Stimulated activated CD8-positive, alpha-beta memory T cell treated with anti-CD3 and anti-CD28 coated beads, Interleukin-12 subunit alpha, Interleukin-12 subunit beta, amount 100 ng/mL, for 4 hours (primary cell): ENCODE results near the gene AGFG2.
A peak's percentile ranks its signal among the peaks of the same experiment; 100 is the strongest.
"Not testable (repeated sequence)": the region's sequence is repeated elsewhere in the genome, so short reads cannot be mapped to it uniquely, and the experiment has no call there.

Source experiments
- DNase-seq: peaks from one replicate; pipeline ENCODE4 v3.0.0-alpha.2; 2020; ENCODE audit warnings: low read depth

Gene AGFG2, protein sequence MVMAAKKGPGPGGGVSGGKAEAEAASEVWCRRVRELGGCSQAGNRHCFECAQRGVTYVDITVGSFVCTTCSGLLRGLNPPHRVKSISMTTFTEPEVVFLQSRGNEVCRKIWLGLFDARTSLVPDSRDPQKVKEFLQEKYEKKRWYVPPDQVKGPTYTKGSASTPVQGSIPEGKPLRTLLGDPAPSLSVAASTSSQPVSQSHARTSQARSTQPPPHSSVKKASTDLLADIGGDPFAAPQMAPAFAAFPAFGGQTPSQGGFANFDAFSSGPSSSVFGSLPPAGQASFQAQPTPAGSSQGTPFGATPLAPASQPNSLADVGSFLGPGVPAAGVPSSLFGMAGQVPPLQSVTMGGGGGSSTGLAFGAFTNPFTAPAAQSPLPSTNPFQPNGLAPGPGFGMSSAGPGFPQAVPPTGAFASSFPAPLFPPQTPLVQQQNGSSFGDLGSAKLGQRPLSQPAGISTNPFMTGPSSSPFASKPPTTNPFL

DNA sequence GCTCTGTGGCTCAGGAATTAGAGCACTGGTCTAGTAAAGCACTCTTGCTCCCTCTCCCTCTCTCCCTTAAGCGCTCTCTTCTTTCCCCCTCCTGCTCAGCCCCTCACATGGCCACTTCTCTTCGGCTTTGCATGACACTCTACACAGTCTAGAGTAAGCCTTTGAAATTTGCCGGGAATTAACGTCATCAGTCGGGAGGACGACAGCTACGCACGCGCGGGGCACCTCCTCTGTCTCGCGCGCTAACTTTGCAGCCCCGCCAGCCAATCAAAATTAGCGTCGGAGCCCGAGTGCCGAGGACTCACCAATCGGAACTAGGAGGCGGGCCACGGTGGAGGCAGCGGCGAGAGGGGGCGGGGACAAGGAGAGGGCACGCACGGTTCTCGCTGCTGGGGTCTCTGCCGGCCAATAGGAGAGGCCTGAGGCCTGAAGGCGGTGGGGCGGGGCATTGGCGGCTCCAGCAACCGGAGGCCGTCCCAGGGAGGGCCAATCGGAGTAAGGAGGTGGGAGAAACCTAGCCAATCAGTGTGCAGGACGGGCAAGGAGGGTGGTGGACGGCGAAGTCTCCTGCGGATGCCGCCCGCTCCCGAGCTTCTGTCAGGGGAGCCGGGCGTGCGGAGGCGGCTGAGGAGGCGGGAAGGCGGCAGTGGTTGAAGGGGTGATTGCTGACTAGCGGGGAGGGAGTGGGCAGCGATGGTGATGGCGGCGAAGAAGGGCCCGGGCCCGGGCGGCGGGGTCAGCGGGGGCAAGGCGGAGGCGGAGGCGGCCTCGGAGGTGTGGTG, at the start of gene AGFG2:
TSS of gene AGFG2 (plus strand) at position 550 of the 782 bp plus-strand sequence. CDS start at position 694, 144 bp downstream.
- DNase-seq, result peak; percentile 100

DNA sequence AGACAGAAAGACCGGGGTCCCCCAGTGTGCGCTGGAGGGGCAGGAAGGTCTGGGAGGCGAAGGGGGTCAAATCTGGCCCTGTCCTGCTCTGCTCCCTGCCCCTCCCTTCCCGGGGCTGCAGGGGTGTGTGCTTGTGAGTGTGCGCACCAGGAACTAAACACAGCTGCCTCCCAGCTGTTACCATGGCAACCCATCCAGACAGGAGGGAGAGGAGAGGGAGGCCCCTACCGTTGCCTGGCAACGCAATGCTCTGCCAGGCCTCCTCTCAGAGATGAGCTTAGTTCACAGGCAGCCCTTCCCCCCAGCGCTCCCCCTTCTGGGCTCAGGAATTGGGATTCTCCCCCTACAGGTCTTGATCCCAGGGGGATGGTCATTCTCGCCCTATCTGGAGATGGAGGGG, 49.2 kb upstream of the AGFG2 start:
- DNase-seq, result no peak

DNA sequence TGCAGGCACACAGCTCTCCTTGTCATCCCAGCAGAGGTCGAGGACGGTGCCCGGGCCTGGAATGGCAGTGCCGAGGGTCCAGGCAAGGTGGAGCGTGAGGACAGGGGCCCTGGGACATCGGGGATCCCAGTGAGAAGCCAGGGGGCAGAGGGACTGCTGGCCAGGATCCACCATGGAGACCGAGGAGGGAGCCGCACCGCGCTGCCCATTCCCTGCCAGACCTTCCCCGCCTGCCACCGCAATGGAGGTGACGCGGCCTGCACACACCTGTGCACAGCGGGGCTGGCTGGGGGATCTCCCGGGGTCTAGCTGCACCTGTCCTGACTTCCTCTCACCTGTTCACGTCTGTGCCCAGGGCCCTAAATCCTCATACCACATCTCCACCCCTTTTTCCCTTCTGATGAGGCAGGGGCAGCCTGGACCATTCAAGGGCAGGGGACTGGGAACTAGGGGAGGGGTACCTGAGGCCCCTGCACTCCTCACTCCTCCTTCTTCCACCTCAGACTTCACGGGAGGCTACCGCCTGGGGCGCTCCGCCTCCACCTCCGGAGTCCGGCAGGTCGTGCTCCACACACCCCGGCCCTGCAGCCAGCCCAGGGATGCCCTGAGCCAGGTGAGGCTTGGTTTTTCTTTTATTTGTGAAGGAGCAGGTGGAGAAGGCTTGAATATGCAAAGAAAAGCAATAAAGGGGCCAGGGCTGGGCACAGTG, 48.4 kb upstream of the AGFG2 start:
- no peak for DNase-seq

DNA sequence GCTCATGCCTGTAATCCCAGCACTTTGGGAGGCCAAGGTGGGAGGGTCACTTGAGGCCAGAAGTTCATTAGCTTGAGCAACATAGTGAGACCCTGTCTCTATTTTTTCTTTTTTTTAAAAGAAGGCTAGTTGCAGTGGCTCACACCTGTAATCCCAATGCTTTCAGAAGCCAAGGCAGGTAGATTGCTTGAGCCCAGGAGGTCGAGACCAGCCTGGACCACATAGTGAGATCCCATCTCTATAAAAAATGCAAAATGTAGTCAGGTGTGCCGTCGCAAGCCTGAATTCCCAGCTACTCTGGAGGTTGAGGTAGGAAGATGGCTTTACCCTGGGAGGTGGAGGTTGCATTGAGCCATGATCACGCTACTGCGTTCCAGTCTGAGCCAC, 47.8 kb upstream of the AGFG2 start:
- DNase-seq, result no peak

DNA sequence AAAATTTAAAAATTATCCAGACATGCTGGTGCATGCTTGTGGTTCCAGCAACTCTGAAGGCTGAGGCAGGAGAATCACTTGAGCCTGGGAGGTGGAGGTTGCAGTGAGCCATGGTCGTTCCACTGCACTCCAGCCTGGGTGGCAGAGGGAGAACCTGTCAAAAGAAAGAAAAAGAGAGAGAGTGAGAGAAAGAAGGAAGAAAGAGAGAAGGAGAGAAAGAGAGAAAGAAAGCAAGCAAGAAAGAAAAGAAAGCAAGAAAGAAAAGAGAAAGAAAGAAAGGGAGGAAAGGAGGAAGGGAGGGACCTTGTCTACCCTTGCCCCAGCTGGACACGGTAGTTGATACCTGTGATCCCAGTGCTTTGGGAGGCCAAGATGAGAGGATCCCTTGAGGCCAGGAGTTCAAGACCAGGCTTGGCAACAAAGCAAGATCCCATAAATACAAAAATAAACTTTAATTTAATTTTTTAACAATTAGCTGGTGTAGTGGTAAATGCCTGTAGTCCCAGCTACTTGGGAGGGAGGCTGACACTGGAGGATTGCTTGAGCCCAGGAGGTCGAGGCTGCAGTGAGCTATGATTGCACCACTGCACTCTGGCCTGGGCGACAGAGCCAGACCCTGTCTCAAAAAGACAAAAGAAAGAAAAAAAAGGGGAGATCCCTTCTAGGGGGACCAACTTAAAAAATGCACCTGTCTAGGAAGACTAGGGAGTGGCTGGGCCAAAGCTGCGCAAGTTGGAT, 46.1 kb upstream of the AGFG2 start:
- DNase-seq, result no peak

DNA sequence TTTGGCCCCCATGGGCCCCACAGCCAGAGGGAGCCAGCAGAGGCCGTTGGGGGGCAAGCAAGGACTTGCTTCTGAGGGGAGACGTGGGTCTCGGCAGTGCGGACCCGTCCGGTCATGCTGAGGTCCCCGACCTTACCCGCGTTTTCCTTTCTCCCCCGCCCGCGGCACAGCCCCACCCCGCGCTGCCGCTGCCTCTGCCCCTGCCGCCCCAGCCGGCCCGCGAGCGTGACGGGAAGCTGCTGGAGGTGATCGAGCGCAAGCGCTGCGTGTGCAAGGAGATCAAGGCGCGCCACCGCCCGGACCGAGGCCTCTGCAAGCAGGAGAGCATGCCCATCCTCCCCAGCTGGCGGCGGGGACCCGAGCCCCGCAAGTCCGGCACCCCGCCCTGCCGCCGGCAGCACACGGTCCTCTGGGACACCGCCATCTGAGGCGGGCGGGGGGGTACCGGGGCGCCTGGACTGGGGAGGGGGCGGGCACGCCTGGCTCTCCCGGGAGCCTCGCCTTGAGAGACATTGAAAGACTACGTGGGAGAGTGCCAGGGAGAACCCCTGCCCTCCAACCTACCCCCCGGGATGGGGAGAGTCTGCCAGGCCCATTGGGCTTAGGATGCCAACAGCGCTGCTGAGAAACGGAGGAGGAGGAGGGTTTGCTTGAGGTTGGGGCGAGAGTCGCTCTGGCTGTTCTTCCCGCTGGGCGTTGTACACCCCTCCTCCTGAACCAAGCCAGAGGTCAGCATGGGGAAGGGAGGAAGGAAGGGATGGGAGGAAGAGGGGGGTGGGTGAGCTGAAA, 45.3 kb upstream of the AGFG2 start:
- peak; percentile 27 for DNase-seq

DNA sequence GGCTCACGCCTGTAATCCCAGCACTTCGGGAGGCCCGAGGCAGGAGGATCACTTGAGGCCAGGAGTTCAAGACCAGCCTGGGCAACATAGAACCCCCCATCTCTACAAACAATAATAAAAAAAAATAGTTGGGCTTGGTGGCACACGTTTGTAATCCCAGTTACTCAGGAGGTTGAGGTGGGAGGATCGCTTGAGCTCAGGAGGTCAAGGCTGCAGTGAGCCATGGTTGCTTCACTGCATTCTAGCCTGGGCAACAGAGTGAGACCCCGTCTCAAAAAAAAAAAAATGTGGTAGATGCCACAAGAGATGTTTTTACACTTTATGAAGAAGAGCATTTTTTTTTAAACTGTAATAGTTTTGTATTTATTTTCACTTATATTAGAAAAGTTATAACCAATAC, 42.5 kb upstream of the AGFG2 start:
- DNase-seq, result no peak

DNA sequence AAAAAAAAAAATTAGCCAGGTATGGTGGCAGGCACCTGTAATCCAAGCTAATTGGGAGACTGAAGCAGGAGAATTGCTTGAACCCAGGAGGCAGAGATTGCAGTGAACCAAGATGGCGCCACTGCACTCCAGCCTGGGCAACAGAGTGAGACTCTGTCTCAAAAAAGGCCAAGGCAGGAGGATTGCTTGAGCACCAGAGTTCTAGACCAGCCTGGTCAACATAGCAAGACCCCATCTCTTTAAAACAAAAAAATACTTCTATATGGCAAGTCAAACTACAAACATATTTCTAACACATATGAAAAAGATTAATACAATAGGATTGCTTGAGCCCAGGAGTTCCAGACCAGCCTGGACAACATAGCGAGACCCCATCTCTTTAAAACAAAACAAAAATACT, 38.3 kb upstream of the AGFG2 start:
- not testable (repeated sequence) for DNase-seq

DNA sequence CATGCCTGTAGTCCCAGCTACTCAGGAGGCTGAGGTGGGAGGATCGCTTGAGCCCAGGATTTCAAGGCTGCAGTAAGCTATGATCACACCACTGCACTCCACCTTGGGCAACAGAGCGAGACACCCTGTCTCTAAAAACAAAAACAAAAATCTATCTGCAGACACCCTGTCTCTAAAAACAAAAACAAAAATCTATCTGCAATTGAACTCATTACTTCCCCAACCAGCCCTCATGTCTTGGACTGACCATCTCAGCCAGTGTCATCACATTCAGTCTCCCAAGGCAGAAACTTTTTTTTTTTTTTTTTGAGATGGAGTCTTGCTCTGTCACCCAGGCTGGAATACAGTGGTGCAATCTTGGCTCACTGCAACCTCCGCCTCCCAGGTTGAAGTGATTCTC, 35.0 kb upstream of the AGFG2 start:
- not testable (repeated sequence) for DNase-seq

DNA sequence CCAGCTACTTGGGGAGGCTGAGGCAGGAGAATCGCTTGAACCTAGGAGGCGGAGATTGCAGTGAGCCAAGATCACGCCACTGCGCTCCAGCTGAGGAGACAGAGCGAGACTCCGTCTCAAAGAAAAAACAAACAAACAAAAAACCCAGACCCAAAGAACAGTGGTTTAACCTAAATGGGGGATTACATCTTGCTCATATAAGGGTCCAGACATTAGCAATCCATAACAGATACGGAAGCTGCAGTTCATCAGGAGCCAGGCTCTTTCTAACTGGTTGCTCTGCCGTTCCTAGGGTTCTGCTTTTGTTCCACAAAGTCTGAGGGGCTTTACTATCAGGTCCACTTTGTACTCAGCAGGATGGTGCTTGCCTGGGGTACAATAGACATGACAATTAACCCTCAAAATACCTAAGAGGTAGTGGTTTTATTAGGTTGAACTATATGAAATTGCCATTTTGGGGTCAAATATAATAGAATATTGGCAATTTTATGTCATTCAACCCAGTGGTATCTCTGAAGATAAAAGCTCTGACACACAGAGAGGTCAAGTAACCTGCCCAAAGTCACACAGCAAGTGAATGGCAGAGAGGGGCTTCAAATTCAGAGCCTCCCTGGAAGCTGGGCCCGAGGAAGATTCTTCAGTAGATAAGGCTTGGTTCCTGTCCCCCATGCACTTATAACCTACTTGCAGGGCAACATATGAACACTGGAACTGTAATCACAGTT, 34.0 kb upstream of the AGFG2 start:
- DNase-seq, result no peak

DNA sequence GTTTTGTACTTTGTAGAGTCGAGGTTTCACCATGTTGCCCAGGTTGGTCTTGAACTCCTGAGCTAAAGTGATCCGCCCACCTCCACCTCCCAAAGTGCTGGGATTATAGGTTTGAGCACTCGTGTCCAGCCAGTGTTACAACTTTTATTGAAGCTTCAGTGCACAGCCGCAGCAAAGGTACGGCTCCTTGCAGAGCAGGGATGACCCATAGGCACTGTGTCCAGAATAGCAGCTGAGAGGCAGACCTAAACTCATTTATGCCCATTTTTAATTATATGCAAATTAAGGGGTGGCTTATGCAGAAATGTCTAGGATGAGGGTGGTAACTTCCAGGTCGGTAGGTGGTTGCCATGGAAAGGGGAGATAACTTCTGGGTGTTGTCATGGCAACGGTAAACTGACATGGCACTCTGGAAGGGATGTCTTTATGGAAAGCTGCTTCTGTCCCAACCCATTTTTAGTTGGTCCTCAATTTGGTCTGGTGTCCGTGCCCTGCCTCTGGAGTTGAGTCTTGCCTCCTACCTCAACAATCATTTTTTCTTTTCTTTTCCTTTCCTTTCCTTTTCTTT, 32.6 kb upstream of the AGFG2 start:
- DNase-seq, result no peak

DNA sequence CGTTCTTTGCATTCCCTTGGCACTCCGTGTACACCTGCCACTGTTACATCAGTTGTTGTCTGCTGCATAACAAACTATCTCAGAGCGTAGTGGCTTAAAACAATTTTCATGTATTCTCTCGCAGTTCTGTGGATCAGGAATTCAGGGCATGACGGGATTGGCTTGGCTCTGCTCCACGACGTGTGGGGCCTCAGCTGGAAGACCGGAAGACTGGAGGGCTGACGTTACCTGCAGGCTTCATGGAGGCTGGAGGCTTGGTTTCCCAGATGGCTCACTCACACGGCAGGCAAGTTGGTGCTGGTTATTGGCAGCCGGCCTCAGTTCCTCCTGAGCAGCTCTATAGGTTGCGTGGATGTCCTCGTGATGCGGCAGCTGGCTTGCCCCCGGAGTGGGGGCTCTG, 29.8 kb upstream of the AGFG2 start:
- no peak for DNase-seq

DNA sequence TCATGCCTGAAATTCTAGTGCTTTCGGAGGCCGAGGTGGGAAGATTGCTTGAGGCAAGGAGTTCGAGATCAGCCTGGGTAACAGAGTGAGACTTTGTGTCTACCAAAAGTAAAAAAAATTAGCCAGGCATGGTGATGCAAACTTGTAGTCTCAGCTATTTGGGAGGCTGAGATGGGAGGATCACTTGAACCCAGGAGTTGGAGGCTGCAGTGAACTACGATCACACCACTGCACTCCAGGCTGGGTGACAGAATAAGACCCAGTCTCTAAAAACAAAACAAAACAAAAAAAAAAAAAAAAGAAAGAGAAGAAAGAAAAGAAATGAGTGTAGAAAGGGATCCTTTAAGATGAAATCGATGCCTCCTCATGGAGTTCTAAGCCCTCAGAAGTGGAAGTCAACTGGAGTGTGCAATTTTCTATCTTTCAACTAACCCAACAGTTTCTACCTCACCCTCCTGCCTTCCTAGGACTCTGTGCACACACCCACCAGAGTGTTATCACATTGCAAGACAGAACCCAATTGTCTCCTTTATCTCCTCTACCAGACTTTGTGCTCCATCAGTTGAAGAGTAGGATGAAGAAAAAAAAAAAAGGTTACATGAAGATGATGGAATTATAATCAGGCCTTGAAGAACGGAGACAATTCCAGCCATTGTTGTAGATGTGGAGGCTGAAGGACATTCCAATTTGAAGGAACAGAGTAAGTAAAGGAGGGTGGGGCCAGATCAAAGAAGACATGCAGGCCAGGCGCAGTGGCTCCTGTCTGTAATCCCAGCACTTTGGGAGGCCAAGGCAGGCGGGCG, 28.4 kb upstream of the AGFG2 start:
- DNase-seq, result no peak

DNA sequence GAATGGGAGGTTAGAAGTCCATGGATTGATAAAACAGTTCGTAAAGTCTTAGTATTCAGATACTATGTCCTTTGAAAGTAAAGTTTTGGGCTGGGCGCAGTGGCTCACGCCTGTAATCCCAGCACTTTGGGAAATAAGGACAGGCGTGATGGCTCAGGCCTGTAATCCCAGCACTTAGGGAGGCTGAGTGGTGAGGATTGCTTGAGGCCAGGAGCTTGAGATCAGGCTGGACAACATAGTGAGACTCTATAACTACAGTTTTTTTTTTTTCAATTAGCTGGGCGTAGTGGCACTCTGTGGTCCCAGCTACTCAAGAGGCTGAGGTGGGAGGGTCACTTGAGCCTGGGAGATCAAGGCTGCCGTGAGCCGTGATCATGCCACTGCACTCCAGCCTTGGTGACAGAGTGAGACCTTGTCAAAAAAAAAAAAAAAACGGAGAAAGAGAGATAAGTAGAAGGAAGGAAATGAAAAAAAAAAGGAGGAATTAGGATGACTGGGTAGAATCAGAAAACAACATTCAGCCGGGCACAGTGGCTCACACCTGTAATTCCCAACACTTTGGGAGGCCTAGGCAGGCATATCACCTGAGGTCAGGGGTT, 25.7 kb upstream of the AGFG2 start:
- DNase-seq, result no peak

DNA sequence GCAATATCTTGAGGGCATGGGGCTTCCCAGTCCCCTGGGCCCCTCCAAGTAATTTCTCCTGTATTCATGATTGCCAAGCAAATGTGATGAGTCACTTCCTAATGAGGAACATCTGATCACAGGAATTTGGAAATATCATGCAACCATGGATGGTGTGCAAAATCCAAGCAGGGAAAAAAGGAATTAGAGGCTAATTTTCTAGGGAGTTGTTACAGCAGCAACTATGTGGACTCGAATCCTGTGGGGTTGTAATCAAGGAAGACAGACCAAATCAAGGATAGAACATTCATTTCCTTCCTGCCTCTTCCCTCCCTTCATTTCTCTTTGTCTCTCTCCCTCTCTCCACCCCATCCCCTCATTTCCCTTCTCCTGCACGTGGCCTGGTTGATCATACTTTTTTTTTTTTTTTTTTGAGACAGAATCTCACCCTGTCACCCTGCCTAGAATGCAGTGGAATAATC, 23.9 kb upstream of the AGFG2 start:
- no peak for DNase-seq

DNA sequence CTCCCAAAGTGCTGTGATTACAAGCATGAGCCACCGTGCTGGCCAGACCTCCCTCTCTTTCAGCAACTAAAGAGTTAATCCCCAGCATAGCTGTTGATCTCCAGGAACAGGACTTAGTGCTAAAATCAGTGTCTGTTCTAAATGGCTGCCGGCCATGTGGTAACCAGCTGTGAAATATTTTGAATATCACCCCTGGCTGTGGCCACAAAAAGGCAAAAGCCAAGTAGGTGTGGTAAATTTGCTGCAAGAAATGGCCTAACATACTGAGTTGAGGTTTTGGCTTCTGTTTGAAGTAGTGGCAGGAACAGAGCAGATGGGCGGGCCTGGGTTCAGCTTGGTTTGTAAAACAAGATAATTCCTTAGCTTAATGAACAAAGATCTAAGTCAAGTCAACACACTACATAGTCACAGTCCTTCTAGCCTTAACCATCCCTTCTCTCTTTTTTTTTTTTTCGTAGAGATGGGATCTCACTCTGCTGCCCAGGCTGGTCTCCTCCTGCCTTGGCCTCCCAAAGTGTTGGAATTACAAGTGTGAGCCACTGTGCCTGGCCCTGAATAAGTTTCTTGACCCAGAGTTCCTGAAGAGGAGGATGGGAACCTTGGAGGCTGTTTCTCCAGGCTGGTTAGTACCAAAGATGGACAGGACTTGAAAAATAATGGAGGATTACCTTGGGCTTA, 22.7 kb upstream of the AGFG2 start:
- peak; percentile 9 for DNase-seq

DNA sequence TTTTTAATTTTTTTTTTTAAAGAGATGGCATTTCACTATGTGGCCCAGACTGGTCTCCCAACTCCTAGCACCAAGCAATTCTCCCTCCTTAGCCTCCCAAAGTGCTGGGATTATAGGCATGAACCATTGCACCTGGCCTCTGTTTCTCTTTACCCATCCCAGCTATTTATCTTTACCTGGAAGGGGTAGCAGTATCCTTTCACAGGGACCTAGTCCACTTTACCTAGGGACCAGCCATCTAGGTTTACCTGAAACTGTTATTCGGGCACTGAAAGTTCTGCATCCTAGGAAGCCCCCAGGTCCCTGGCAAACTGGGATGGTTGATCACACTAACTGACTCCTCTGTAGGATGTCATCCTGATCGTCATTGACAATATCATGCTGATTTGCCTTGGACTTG, 21.7 kb upstream of the AGFG2 start:
- no peak for DNase-seq

DNA sequence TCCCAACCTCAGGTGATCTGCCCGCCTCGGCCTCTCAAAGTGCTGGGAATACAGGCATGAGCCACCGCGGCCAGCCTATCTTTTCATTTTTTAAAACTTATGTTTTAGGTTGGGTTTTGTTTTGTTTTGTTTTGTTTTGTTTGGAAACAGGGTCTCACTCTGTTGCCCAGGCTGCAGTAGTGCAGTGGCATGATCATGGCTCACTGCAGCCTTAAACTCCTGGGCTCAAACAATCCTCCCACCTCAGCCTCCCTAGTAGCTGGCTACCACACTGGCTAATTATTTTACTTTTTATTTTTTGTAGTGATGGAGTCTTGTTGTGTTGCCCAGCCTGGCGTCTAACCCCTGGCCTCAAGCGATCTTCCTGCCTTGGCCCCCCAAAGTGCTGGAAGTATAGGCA, 19.4 kb upstream of the AGFG2 start:
- no peak for DNase-seq
